Activated CD4-positive, alpha-beta T cell treated with anti-CD3 and anti-CD28 coated beads, Interleukin-2, amount 50 U/mL, for 16 hours (primary cell): Measurements from ENCODE around the gene ZKSCAN1.

Experiments used
- DNase-seq: peaks from one replicate; pipeline ENCODE4 v3.0.0-alpha.2; 2020

The ZKSCAN1 gene

GRCh38 chr7:100081535-100082102 lies 66.2 kb downstream of the ZKSCAN1 start, which contains the start of gene ZNF3:
ZNF3 (minus strand) TSS chr7:100081723; CDS start chr7:100077357, 4,366 bp downstream.
- DNase-seq, result peak; percentile 99

GRCh38 chr7:100082978-100083377 lies 67.6 kb downstream of the ZKSCAN1 start:
- no peak for DNase-seq

- DNase-seq, result no peak
Measured at GRCh38 chr7:100085515-100085914, 70.1 kb downstream of the ZKSCAN1 start.

GRCh38 chr7:100087055-100087750 lies 71.8 kb downstream of the ZKSCAN1 start:
- DNase-seq, result no peak

GRCh38 chr7:100088095-100088620 lies 72.8 kb downstream of the ZKSCAN1 start:
- DNase-seq, result no peak

GRCh38 chr7:100088621-100089457 lies 73.4 kb downstream of the ZKSCAN1 start, which contains the start of gene COPS6:
COPS6 (plus strand) TSS chr7:100088969; CDS start chr7:100088991, 22 bp downstream.
- DNase-seq, result peak; percentile 80

GRCh38 chr7:100089458-100090196 lies 74.2 kb downstream of the ZKSCAN1 start:
- DNase-seq, result no peak

- DNase-seq, result peak; percentile 10
Measured at GRCh38 chr7:100090527-100091410, 75.4 kb downstream of the ZKSCAN1 start.
